H1 (cell line): ENCODE data around the gene NPTX1. TPM values are rescaled to one million over a fixed set of nuclear protein-coding genes. Genes with fewer than 3 reads are reported as not detected.

Experiments
- CEBPB ChIP-seq: IDR thresholded peaks from 2 replicates; pipeline ENCODE4 v1.6.1; 2012; ENCODE audit warnings: low read depth, low read length
- EZH2 ChIP-seq: fragments of 200-600 bp; sonication (generic); IDR thresholded peaks from 2 replicates; pipeline ENCODE4 v1.7.1; 2012; ENCODE audit warnings: low read depth, mild to moderate bottlenecking, moderate library complexity, low read length, inconsistent platforms; ENCODE audit not compliant: severe bottlenecking
- POLR2AphosphoS5 ChIP-seq: IDR thresholded peaks from 2 replicates; pipeline ENCODE4 v1.6.1; 2011; ENCODE audit warnings: low read depth, low read length
- SIX5 ChIP-seq: IDR thresholded peaks from 2 replicates; pipeline ENCODE4 v1.6.1; 2011; ENCODE audit warnings: mild to moderate bottlenecking, low read depth, low read length
- TEAD4 ChIP-seq: IDR thresholded peaks from 2 replicates; pipeline ENCODE4 v1.6.1; 2012; ENCODE audit warnings: low read depth, low read length, inconsistent platforms, mixed read lengths
- polyA plus RNA-seq, 7 experiments: library from polyadenylated mRNA; depleted of rRNA in 3 of 7; stranded (reverse) in 5 of 7; unstranded in 2 of 7; fragments of >200 nt in 5 of 7; fragments of 200-250 nt in 2 of 7; gene quantifications; 1 replicate in 5 of 7; 2 replicates in 1 of 7; 4 replicates in 1 of 7; pipeline versions ENCODE4 v1.2.1 to v1.2.3, GENCODE V29; 2011 to 2013; ENCODE audit warnings: missing spikeins in 2 of 7, mixed read lengths in 2 of 7
- total RNA-seq: library from RNA; stranded (reverse); fragmentation: NEBNext Ultra II Directional; extraction: Animal tissue kit (Norgen Biotek cat#: 25700); gene quantifications from 2 replicates; pipeline ENCODE4 v1.2.1, GENCODE V29; 2021

The NPTX1 gene
- total and polyA plus RNA-seq, 2 of the 8 experiments (the other 6 are each of a cell fraction or from before 2014, with no cell fraction given) = 12.0 to 17.9 TPM

GRCh38 chr17:80501741-80502577, 25.6 kb upstream of the NPTX1 start (continued):
- no peak for TF ChIP-seq POLR2AphosphoS5
- TF ChIP-seq TEAD4 = no peak
- TF ChIP-seq SIX5 = no peak
- no peak for TF ChIP-seq CEBPB
- no peak for TF ChIP-seq EZH2
